Sigmoid colon (tissue), 7 donors: ENCODE measurements around the gene ATG7. TPM values are rescaled to one million over a fixed set of nuclear protein-coding genes. Genes with fewer than 3 reads are reported as not detected.

Source experiments
- DNase-seq: peaks from one replicate; pipeline ENCODE4 v3.0.0-alpha.2; 2019
- H3K27ac ChIP-seq, 4 donors: fragments of 200-600 bp; sonication (generic); one replicate each; pipeline ENCODE4 v1.5.1; 2016 to 2019; ENCODE audit warnings: mild to moderate bottlenecking in 1 of 4
- H3K27me3 ChIP-seq, 3 donors: fragments of 200-600 bp; sonication (generic); one replicate each; pipeline ENCODE4 v1.5.1; 2019; ENCODE audit warnings: mild to moderate bottlenecking in 1 of 3
- H3K36me3 ChIP-seq, 4 donors: fragments of 200-600 bp; sonication (generic); one replicate each; pipeline ENCODE4 v1.5.1; 2016 to 2019
- H3K4me1 ChIP-seq, 4 donors: fragments of 200-600 bp; sonication (generic); one replicate each; pipeline ENCODE4 v1.5.1; 2017 to 2019
- H3K4me3 ChIP-seq, 4 donors: fragments of 200-600 bp; sonication (generic); one replicate each; pipeline ENCODE4 v1.5.1; 2017 to 2019; ENCODE audit warnings: mild to moderate bottlenecking in 2 of 4, moderate library complexity in 1 of 4
- H3K9me3 ChIP-seq, 4 donors: fragments of 200-600 bp in 3 of 4; sonication (generic) in 3 of 4; one replicate each; pipeline versions ENCODE4 v1.5.1 to v1.6.1; 2013 to 2019
- EP300 ChIP-seq, 4 donors: sonication (generic); formaldehyde crosslinking; IDR thresholded peaks; one replicate each; pipeline ENCODE4 v1.6.1; 2017; ENCODE audit warnings: antibody characterized with exemption in 4 of 4
- POLR2A ChIP-seq, 2 donors: fragments of 450-650 bp; IDR thresholded peaks; one replicate each; pipeline ENCODE4 v1.6.1; 2016; ENCODE audit warnings: antibody characterized with exemption in 2 of 2, mild to moderate bottlenecking in 2 of 2, moderate library complexity in 2 of 2
- POLR2AphosphoS5 ChIP-seq, 4 donors: sonication (generic); formaldehyde crosslinking; IDR thresholded peaks; one replicate each; pipeline ENCODE4 v1.6.1; 2017; ENCODE audit warnings: antibody characterized with exemption in 4 of 4
- WGBS, 2 donors: extraction: QIAGEN DNeasy Blood & Tissue Kit; methylation state at CpG; one replicate each; pipeline ENCODE4 v1.1.7; 2013; 5-methylcytosine and 5-hydroxymethylcytosine counted together
- intact Hi-C: fragments of 100-400 bp; cut with DNase I; formaldehyde crosslinking; loops from one replicate; pipeline ENCODE4 v1.15.1; 2023
- polyA plus RNA-seq, 3 donors: library from polyadenylated mRNA; stranded (reverse); fragments of 200-250 nt; gene quantifications; one replicate each; pipeline ENCODE4 v1.2.3, GENCODE V29; 2013
- total RNA-seq, 4 donors: library from RNA; depleted of rRNA; stranded (reverse); fragments of >200 nt; gene quantifications; one replicate each; pipeline ENCODE4 v1.1.0, GENCODE V29; 2016
- TF ChIP-seq, protein P1 (sequence below), 4 experiments: fragments of 450-650 bp in 3 of 4; fragments of 200-600 bp in 1 of 4; IDR thresholded peaks; one replicate each; pipeline ENCODE4 v1.5.1; 2016 to 2019; ENCODE audit warnings: antibody characterized with exemption in 4 of 4, mild to moderate bottlenecking in 3 of 4, moderate library complexity in 2 of 4
- donor health status: healthy with polysubstance abuse.
- donor health status: Bipolar disorder and iron deficiency.
- donor health status: healthy.

ATG7 gene
- total and polyA plus RNA-seq, 7 donors = 12.5 to 62.9 (median 34.8) TPM

DNA sequence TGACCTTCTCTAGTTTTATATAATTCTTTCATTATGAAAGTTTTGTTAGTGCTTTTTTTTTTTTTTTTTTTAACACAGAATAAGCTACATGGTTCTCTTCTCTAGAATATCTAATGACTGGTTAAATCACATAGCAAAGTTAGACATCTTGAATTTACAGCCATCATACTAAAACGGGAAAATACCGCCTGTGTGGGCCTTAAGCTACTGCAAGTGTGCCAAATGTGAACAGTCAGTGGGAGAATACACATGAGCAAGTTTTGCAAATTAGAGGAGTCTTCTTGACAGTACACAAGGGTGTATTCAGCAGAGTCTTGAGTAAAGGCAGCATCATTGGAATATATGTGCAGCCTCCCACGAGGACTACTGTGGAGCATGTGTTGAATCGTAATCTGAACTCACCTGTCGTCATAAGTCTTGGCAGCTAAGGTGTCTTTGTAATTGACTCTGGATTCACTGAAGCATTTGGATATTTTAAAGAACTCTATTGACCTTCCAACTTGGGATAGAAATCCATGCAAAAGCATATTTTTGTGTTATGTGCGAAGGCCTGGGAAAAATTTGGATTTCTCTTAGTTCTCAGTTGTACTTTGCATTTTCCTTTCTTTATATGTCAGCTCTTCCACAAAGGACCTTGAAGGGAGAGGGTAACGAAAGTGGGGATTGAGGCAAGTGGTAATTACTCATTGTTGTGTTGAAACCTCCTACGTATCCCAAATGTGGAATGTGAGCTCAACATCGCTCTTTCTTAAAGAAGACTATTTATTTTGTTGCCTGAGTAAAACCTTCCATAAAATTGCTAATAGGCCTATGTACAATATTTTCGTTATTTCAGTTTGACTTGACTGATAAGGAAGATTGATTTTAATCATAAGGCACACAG, 117.4 kb downstream of the ATG7 start:
- no peak for DNase-seq
- H3K4me1 ChIP-seq = peaks cover 0 to 43% (median 40%) of the 10 kb centered on the region in 4 donors
- H3K4me3 ChIP-seq = no peak overlapping the region
- no peak overlapping the region for H3K27ac ChIP-seq
- TF ChIP-seq POLR2AphosphoS5 (IDR thresholded peaks at IDR 0.05) = no peak
- no peak for TF ChIP-seq EP300 (IDR thresholded peaks at IDR 0.05)
- TF ChIP-seq, protein P1, sequence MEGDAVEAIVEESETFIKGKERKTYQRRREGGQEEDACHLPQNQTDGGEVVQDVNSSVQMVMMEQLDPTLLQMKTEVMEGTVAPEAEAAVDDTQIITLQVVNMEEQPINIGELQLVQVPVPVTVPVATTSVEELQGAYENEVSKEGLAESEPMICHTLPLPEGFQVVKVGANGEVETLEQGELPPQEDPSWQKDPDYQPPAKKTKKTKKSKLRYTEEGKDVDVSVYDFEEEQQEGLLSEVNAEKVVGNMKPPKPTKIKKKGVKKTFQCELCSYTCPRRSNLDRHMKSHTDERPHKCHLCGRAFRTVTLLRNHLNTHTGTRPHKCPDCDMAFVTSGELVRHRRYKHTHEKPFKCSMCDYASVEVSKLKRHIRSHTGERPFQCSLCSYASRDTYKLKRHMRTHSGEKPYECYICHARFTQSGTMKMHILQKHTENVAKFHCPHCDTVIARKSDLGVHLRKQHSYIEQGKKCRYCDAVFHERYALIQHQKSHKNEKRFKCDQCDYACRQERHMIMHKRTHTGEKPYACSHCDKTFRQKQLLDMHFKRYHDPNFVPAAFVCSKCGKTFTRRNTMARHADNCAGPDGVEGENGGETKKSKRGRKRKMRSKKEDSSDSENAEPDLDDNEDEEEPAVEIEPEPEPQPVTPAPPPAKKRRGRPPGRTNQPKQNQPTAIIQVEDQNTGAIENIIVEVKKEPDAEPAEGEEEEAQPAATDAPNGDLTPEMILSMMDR (IDR thresholded peaks at IDR 0.05) = no peak
- no peak for TF ChIP-seq POLR2A (IDR thresholded peaks at IDR 0.05)
- no peaks in the 10 kb centered on the region for H3K9me3 ChIP-seq
- H3K36me3 ChIP-seq = no peaks in the 10 kb centered on the region
- no peaks in the 10 kb centered on the region for H3K27me3 ChIP-seq
- intact Hi-C loops = loop anchor here (5.0 to 10.0 kb wide), 2 partner anchors 73 to 135 kb away; no protein-coding TSS in a partner anchor
- 93% methylated on average over 10 of the region's 10 CpGs for WGBS, 2 donors

DNA sequence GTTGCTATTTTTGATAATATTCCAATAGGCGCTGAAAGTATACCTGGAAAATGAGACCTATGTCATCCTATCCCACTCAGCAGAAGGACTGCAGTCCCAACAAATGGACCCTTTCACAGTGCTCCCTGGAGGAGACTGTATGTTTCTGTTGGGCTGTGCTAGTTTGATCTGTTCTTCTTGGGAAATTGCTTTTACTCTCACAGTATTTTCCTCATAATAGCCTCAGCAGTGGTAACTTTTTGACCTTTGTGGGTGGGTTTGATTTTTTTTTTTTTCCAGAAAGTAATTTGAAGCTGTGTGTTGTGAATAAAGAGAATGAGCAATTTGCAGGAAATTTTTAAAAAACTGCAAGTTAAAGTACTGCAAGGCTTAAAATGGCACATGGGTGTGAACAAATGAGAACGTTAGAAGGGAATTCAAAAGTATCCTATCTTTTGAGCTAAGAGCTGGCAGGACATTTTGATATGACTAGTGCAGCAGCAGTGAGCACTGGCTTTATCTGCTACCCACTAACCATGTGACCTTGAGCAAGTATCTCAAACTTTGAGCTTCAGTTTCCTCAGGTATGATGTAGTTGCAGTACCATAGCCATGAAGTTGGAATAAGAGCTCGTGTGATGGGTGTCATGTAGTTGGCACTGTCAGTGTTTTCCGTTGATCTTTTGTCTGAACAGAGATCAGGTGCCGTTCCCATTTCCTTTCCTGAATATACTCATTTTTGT, 118.4 kb downstream of the ATG7 start:
- 37 to 68% methylated on average over 5 of the region's 5 CpGs for WGBS, 2 donors
- H3K27me3 ChIP-seq = no peaks in the 10 kb centered on the region
- no peak for DNase-seq
- peak overlapping the region in 1 of 4 donors; percentile 53 for H3K27ac ChIP-seq
- no peaks in the 10 kb centered on the region for H3K36me3 ChIP-seq
- no peak for TF ChIP-seq EP300 (IDR thresholded peaks at IDR 0.05)
- no peak for TF ChIP-seq POLR2A (IDR thresholded peaks at IDR 0.05)
- no peak for TF ChIP-seq POLR2AphosphoS5 (IDR thresholded peaks at IDR 0.05)
- TF ChIP-seq, protein P1 (IDR thresholded peaks at IDR 0.05) = no peak
- H3K4me3 ChIP-seq = no peak overlapping the region
- intact Hi-C loops = no loop called here
- H3K4me1 ChIP-seq = peaks cover 0 to 39% (median 35%) of the 10 kb centered on the region in 4 donors
- H3K9me3 ChIP-seq = no peaks in the 10 kb centered on the region

DNA sequence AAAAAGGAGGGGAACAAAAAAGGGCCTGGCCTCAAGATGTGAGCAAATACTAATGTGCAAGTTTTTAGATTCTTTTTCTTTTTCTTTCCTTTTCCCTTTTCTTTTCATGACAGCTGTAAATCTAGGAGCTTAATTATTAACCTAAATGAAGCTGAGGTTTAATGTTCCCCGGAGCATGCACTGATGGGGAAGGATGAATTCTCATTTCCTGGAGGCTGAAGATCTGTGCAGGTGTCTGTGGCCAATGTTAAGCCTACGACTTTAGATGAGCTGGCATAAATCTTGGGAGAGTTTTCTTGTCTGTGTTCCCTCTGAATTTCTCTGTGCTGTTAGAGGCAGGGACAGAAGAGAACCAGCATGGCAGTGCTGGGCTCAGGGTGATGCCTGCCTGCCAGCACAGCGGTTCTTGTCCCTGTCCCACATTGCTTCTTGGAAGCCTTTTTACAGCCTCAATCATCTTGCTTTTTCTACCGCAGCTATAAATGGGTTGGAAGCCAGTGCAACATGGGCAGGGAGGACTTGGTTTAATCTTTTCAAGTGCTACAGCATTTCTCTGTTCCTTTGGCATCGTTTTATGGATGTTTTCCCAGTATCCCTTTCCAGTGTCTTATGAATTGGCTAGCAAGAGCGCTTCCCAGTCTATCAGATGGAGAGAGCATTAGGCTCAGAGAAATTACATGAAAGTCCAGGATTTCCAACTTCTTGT, 119.1 kb downstream of the ATG7 start:
- Histone ChIP-seq H3K36me3 (no peaks in the 10 kb centered on the region), H3K27ac (peak overlapping the region in 2 of 4 donors; percentile 38 to 53), H3K4me1 (peaks cover 0 to 31% (median 27%) of the 10 kb centered on the region in 4 donors), H3K9me3 (no peaks in the 10 kb centered on the region), H3K27me3 (no peaks in the 10 kb centered on the region), H3K4me3 (no peak overlapping the region)
- intact Hi-C loops = no loop called here
- TF ChIP-seq, protein P1 (IDR thresholded peaks at IDR 0.05) = no peak
- TF ChIP-seq POLR2AphosphoS5 (IDR thresholded peaks at IDR 0.05) (no peak), EP300 (IDR thresholded peaks at IDR 0.05) (no peak), POLR2A (IDR thresholded peaks at IDR 0.05) (no peak)
- 13 to 46% methylated on average over 6 of the region's 6 CpGs for WGBS, 2 donors
- no peak for DNase-seq

DNA sequence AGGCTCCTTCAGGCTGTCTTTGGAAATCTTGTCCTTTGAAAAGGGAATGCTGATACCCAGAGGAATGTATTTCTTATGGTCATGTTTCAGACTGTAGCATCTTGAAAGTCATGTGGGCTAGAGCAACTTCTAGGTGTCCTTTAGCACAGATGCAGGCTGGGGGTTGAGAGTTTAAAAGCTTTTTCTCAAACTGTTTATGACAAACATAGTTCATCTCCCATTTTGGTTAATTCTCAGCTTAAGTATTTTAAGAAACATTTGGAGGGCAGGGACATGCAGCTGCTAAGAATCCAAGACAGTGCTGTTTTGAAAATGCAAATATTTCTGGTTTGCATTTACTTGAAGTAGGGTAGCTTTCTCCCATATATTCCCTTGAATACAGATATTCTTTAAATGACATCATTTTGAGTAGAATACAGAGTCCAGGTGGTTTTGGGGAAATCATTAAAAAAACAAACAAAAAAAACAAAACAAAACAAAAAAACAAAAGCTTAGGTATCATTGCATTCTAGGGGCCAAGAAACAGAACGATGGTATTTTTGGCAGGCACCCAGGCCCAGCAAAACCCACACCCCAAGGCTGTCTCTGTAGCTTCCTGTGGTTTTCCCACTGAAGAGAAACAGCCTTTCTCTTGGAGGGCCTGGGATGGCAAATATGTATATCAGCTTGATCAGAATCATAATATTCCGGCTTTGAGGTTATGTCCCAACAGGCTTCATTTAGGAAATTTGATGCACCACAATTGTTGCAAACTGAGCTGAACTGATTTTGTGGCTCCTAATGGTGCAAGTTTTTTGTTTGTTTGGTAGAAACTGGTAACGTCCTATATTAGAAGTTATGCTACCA, 120.0 kb downstream of the ATG7 start:
- H3K27ac ChIP-seq = peak overlapping the region in 1 of 4 donors; percentile 53
- no peaks in the 10 kb centered on the region for H3K36me3 ChIP-seq
- H3K27me3 ChIP-seq = no peaks in the 10 kb centered on the region
- WGBS, 2 donors = 37 to 45% methylated on average over 3 of the region's 3 CpGs
- no peaks in the 10 kb centered on the region for H3K9me3 ChIP-seq
- H3K4me3 ChIP-seq = no peak overlapping the region
- peaks cover 0 to 22% (median 18%) of the 10 kb centered on the region in 4 donors for H3K4me1 ChIP-seq
- TF ChIP-seq POLR2AphosphoS5 (IDR thresholded peaks at IDR 0.05) = no peak
- TF ChIP-seq EP300 (IDR thresholded peaks at IDR 0.05) = no peak
- TF ChIP-seq POLR2A (IDR thresholded peaks at IDR 0.05) = no peak
- TF ChIP-seq, protein P1 (IDR thresholded peaks at IDR 0.05) = no peak
- intact Hi-C loops = no loop called here
- no peak for DNase-seq
